ENCODE measurements around the gene FOLH1.

DNA sequence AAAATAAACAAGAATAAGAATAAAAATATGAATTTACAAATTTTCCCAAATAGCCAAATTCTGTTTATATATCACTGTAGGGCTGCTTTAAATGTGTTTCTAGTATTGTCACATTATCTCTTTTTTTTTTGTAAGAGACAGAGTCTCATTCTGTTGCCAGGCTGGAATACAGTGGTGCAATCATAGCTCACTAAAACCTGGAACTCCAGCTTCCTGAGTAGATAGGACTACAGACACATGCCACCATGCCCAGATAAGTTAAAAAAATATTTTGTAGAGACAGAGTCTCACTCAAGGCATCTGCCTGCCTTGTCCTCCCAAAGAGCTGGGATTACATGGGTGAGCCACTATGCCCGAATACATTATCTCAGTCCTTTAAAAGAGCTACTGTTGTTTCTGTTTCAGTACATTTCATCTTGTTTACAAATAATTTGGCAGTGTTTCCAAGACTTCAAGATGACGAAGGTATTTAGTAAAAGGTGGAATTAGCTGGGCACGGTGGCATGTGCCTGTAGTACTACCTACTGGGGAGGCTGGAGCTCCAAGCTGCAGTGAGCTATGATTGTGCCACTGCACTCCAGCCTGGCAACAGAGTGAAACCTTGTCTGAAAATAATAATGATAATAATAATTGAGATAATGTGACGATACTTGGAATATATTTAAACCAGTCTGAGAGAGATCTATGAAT, 6.0 kb downstream of the FOLH1 start:
- TF ChIP-seq ZC3H4 (CRISPR knock-in tag; IDR thresholded peaks at IDR 0.05; ENCODE audit: borderline replicate concordance) (no peak), TBP (CRISPR knock-in tag; IDR thresholded peaks at IDR 0.05) (no peak), SYNCRIP (IDR thresholded peaks at IDR 0.05; ENCODE audit: insufficient read depth, low read depth, low read length) (no peak), EZH2 (conservative IDR thresholded peaks at IDR 0.05; ENCODE audit: low read depth, low read length) (no peak), FOXO1 (CRISPR knock-in tag; IDR thresholded peaks at IDR 0.05) (no peak), ZNF34 (CRISPR knock-in tag; IDR thresholded peaks at IDR 0.05; ENCODE audit: borderline replicate concordance) (no peak), NFRKB (IDR thresholded peaks at IDR 0.05) (no peak), ZNF274 (CRISPR knock-in tag; IDR thresholded peaks at IDR 0.05) (no peak), KLF16 (CRISPR knock-in tag; IDR thresholded peaks at IDR 0.05) (no peak)
- TF ChIP-seq, protein P1, sequence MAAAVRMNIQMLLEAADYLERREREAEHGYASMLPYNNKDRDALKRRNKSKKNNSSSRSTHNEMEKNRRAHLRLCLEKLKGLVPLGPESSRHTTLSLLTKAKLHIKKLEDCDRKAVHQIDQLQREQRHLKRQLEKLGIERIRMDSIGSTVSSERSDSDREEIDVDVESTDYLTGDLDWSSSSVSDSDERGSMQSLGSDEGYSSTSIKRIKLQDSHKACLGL (CRISPR knock-in tag; IDR thresholded peaks at IDR 0.05) = no peak
- TF ChIP-seq, protein P2, sequence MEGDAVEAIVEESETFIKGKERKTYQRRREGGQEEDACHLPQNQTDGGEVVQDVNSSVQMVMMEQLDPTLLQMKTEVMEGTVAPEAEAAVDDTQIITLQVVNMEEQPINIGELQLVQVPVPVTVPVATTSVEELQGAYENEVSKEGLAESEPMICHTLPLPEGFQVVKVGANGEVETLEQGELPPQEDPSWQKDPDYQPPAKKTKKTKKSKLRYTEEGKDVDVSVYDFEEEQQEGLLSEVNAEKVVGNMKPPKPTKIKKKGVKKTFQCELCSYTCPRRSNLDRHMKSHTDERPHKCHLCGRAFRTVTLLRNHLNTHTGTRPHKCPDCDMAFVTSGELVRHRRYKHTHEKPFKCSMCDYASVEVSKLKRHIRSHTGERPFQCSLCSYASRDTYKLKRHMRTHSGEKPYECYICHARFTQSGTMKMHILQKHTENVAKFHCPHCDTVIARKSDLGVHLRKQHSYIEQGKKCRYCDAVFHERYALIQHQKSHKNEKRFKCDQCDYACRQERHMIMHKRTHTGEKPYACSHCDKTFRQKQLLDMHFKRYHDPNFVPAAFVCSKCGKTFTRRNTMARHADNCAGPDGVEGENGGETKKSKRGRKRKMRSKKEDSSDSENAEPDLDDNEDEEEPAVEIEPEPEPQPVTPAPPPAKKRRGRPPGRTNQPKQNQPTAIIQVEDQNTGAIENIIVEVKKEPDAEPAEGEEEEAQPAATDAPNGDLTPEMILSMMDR (CRISPR knock-in tag; IDR thresholded peaks at IDR 0.05) = no peak
- TF ChIP-seq, protein P3, sequence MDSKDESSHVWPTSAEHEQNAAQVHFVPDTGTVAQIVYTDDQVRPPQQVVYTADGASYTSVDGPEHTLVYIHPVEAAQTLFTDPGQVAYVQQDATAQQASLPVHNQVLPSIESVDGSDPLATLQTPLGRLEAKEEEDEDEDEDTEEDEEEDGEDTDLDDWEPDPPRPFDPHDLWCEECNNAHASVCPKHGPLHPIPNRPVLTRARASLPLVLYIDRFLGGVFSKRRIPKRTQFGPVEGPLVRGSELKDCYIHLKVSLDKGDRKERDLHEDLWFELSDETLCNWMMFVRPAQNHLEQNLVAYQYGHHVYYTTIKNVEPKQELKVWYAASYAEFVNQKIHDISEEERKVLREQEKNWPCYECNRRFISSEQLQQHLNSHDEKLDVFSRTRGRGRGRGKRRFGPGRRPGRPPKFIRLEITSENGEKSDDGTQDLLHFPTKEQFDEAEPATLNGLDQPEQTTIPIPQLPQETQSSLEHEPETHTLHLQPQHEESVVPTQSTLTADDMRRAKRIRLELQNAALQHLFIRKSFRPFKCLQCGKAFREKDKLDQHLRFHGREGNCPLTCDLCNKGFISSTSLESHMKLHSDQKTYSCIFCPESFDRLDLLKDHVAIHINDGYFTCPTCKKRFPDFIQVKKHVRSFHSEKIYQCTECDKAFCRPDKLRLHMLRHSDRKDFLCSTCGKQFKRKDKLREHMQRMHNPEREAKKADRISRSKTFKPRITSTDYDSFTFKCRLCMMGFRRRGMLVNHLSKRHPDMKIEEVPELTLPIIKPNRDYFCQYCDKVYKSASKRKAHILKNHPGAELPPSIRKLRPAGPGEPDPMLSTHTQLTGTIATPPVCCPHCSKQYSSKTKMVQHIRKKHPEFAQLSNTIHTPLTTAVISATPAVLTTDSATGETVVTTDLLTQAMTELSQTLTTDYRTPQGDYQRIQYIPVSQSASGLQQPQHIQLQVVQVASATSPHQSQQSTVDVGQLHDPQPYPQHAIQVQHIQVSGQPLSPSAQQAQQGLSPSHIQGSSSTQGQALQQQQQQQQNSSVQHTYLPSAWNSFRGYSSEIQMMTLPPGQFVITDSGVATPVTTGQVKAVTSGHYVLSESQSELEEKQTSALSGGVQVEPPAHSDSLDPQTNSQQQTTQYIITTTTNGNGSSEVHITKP (CRISPR knock-in tag; IDR thresholded peaks at IDR 0.05; ENCODE audit: low read depth) = no peak
- TF ChIP-seq, protein P4, sequence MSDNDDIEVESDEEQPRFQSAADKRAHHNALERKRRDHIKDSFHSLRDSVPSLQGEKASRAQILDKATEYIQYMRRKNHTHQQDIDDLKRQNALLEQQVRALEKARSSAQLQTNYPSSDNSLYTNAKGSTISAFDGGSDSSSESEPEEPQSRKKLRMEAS (IDR thresholded peaks at IDR 0.05) = no peak
